Effector CD4-positive, alpha-beta T cell (primary cell): ENCODE measurements around the gene PIK3AP1.
A peak's percentile ranks its signal among the peaks of the same experiment; 100 is the strongest.
"Not testable (repeated sequence)": the region's sequence is repeated elsewhere in the genome, so short reads cannot be mapped to it uniquely, and the experiment has no call there.

ENCODE experiments used
- DNase-seq: peaks from one replicate; pipeline ENCODE4 v3.0.0-alpha.2; 2020

PIK3AP1 gene

DNA sequence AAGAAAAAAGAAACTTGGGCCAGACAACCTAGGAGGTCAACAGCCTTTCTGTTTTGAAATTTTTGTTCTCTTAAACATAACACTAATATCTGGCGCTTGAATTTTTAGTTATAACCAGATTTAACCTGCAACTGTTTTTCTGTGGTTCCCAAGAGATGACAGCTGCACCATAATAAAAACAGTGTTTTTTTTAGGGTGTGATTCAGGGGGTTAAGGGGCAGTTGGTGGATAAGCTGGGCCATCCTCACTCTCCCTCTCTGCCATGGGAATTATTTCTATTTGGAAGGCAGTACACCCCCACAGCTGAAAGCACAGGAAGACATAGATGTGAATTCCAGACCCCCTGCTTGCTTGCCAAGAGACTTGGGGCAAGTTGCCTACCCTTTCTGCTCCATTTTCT, 113.4 kb downstream of the PIK3AP1 start:
- no peak for DNase-seq

DNA sequence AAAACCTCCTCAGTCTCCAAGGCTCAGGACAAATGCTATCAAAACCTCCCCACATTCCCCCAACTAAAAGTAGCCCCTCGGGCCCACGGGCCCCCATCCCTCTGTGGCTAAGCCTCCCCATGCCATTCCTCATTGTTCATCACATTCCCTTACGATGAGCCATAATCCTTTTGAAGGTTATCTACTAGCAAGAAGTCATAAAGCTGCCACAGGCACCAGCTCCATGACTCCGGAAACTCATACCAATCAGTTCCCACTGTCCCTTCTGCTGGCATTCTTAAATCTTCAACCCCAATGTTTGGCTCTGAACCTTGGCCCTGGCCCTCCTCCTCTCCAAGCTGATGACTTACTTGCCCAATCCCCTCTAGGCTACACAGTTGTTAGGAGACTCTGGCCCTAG, 114.1 kb downstream of the PIK3AP1 start:
- DNase-seq, result no peak

DNA sequence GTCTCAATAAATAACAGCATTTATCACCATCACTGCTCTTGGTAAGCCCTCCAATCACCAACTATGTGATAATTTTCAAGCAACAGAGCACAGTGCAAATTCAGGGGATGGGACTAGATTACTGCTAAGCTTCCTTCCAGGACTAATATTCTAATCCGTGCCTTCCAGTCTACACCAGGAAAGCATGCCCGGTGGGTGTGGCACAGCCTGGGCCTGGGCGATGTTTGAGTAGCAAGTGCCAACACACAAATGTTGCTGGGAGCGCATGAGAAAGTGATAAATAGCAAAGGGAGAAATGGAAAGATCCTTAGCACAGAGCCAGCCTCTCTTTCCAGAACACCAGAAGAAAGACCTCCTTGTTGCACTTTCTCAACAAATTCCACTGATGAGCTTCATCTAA, 120.0 kb downstream of the PIK3AP1 start:
- DNase-seq, result no peak

DNA sequence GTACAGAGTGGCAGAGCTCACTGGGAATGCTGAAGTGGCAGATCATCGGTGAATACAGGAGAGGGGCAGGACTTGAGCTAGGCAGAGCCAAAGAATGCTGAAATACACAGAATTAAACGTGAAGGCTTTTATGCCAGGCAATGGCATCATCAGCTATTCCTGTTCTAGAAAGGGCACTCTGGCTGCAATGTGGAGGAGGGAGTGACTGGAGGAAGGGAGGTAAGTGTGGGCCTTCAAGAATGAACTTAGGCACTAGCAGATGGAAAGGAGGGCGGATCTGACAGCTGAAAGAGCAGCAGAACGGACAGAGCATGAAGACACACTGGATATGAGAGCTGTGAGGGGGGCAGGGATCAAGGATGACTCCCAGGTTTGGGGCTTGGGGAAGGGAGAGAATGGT, 121.5 kb downstream of the PIK3AP1 start:
- DNase-seq, result no peak

DNA sequence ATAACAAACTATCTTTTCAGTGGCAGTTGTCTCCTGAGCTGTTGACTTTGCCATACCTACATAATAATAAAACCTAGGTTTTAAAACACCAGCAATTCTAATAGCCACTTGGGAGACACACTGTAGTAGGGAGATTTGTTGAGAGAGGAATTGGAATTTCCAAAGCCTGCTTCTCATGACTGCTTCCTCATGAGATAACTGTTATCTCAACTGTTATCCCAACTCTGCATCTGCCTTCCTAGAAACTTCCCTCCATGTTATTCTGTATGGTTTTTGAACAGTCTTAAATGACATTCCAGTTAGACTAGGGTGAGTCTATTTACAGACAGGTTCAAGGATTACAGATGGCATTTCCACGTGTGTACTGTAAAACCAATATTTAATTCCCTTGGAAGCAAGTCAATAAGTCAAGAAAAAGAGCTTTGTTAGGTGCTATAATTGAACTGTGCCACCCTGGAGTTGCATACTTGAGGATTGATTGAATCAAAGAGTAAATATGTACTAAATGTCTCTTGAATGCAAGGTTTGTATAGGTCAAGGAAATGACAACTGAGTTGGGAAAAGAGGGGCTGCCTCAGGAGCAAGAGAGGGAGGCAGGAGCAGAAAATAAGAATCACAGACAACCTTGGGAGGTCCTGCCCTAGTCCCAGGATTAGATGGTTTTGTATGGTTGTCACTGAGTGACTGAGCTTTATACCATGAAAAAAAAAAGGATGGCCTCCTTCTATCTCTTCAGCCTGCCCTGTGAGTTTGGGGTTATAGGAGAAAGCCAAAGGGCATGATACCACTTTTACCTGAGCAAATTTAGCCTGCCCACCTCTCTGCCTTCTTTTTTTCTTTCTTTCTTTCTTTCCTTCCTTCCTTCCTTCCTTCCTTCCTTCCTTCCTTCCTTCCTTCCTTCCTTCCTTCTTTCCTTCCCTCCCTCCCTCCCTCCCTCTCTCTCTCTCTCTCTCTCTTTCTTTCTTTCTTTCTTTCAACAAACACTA, 123.6 kb downstream of the PIK3AP1 start:
- DNase-seq, result no peak

DNA sequence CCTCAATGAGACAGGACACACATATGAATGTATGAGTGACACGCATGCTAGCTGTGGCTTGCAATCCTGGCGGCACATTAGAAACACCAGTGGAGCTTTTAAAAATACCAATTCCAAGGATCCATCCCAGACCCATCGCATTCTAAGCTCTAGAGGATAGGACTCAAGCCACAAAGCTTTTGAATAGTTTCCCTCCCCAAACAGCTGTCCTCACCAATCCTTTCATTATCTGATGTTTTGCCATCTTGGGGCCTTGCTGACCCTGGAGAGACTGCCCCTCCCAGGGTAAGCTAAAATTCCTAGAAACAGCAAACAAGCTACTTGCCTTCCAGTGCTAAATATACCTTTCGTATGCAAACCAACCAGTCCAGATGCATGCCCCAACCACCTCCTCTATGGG, 124.6 kb downstream of the PIK3AP1 start:
- no peak for DNase-seq

DNA sequence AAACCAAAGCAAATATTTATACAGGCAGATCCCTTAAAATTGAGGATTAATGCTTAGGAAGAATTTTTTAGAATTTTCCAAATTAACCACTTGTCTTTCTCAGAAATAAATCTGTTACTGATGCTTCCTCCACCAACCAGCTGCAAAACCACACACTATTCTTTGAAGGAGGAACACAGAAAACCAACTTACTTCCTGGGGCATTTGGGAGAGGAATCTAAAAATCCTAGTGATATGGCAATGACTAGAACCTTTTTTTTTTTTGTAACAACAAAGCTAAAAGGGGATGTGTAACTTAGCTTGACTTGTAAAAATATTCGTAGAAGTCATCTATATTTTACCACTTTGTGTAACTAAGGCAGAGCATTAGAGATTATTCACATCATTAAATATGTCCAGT, 128.4 kb downstream of the PIK3AP1 start:
- DNase-seq, result no peak

DNA sequence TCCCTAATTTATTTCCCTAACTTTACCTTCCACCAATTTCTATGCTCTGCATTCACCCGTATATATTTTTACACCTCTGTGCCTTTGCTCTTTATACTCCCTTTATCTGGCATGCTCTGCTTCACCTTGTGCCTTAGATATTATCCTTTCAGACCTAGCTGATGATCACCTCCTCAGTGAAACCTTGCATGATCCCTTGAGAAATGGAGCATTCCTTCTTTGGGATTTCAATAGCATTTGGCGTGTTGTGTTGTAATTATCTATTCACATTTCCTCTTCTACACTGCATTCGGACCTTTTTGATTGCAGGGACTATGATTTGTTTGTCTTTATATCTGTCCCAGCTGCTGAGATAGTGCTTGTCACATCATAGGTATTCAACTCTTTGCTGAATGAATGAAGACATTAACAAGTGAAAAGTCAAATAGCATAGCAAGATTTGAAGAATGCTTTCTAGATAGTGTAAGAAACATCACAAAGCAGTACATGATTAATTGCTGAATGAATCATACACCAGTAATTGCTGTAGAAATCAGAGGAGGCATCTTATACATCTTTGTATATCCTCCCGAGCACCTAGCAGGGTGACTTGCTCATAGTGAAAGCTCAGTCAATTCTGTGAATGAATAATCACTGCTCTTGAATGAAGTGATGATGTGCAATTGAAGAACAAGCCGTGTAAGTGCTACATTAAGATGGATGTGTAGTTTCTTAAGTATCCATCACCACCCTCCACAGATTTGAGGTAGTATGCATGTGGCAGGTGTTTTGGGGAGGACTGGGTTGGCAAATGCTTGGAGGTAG, 131.5 kb downstream of the PIK3AP1 start:
- no peak for DNase-seq

DNA sequence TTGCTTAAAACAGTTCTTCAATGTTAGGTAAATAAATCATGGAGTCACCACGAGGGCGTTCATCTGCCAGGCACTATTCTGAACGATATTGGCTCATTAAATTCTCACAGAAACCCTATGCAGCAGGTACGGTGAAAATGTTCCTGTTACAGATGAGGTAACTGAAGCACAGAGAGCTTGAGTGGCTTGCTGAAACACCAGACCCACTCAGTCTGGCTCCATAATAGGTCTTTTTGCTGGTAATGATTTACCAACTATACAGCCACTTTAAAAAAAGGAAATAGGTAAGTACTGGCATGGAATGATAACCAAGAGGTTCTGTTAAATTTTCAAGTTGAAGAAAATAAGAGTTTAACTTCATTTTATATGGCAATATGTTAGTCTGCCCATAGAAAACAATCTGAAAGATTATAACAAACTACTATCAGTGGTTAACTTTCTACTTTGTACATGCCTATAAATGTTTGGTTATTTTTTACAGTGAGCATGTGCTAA, 132.2 kb downstream of the PIK3AP1 start:
- DNase-seq, result no peak

DNA sequence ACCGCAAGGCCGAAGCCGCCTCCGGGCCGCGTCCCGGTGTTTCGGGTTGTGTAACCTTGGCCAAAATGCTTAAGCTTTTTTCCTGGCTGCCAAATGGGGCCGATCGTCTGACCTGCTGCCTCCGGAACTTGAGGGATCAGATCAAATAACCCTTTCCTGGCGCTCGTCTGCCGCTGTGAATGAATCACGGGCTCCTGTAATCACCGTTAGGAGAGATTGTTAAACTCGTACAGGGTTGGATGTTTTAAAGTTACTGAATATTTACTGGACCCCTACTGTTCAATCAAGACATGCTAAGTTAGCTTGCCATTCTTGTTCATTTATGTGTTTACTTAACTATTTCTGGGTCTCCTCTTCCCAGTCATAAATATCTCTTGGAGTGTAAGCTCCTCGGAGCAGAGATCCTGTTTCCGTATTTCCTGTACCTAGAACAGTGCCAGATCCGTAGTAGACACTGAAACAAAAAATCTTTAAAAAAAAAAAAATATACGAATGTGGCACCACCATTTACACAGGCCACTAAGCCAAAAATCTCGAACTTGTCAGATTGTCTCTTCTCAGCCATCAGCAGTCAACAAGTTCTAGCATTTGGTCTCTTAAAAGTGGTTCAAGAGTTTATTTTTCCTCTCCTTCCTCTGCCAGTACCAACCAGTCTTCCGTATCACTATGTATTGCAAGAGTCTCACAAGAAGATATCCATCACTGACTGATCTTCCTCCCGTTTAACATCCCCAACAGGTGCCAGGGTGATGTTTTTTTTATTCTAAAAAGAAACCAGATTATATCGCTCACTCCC, 132.9 kb downstream of the PIK3AP1 start:
- DNase-seq, result peak; percentile 52

DNA sequence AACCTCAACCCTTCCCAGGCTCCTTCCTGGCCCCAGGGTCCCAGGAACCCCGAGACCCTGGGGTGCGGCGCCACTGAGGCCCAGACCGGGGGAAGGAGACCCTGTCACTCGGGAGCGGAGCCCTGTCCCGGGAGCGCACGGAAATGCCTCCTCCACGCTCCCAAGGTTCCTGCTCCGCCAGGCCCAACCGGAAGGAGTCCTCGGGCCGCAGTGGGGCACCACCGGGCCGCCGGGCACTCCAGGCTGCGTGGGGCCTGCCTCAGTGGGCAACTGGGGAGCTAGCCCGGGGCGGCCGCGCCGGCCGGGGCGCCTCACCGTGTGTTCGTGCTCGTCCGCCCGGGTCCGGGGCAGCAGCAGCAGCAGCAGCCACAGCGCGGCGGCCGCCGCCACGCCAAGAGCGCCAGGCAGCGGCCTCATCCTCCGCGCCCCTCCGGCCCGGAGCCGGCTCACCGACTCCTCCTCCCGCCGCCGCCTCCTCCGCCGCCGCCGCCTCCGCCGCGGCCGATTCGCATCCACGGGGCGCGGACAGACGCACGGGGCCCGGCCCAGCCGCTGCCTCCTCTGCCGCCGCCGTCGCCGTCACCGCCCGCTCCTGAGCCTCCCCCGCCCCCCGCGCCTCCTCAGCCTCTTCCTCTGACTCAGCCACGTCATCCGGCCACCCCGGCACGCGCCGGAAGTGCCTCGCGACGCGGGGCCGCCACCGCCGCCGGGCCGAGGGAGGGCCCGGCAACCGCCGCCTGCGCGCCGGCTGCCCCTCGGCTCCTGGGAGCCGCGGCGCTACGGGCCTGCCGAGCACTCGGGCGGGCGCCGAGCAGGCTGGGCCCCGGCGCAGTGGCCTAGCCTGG, 133.7 kb downstream of the PIK3AP1 start, which contains the start of gene TM9SF3:
Gene TM9SF3, minus strand, starts transcription at position 594 of the 845 bp plus-strand sequence. Its CDS starts 177 bp downstream, at position 417.
- peak; percentile 91 for DNase-seq

DNA sequence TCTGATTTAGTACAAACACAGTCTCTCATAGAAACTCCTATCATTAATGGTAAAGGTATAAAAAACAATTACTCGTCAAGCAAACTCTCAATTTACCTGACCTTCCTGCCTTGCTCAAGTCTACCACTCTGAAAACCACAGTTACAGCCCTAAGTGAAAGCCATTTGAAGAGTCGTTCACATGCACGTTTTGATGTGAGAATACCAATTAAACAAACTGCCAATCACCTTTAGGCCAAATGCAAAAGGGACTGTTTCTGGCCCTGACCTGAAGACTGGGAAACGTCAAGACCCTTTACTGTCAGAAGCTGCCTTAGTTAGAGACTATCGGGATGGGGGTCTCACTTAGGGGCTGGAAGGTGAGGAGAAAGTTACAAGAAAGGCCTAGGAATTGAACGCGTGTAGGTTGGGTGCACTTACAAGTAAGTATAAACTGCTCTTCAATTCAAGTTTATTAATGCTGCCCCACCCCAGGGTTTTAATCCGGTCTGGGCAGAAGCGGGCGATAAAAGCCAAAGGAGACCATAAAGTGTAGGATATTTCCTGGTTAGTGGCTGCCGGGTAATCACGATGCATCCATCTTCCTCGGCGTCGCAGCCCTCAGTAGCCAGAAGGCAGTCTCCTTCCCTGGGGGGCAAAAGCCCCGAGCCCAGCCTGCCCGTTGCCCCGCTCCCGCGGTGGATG, 134.4 kb downstream of the PIK3AP1 start:
- no peak for DNase-seq

DNA sequence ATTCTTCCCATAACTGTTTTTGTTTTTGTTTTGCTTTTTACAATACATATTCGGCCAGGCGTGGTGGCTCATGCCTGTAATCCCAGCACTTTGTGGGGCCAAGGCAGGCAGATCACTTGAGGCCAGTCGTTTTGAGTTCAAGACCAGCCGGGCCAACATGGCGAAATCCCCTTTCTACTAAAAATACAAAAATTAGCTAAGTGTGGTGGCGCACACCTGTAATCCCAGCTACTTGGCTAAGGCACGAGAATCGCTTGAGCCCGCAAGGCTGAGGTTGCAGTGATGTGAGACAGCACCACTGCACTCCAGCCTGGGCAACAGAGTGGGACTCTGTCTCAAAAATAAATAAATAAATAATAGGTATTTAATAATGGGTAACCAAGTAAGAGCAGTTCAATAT, 135.8 kb downstream of the PIK3AP1 start:
- DNase-seq, result no peak

DNA sequence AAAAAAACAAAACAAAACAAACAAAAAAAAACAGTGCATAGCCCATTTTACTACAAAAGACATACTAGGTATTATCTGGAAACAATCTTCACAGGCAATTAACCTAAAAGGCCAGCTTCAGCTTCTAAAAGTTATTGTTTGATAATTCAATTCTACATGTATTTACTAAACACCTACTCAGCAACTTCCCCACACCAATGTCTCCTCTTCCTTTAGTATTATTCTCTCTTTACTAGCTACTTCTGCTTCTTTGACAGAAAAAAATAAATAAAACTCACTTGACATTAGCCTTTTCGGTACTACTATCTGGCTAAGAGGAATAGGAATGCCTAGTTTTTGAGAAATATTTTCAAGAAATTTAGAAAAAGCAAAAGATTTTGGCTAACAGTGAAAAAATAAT, 136.3 kb downstream of the PIK3AP1 start:
- DNase-seq, result no peak

DNA sequence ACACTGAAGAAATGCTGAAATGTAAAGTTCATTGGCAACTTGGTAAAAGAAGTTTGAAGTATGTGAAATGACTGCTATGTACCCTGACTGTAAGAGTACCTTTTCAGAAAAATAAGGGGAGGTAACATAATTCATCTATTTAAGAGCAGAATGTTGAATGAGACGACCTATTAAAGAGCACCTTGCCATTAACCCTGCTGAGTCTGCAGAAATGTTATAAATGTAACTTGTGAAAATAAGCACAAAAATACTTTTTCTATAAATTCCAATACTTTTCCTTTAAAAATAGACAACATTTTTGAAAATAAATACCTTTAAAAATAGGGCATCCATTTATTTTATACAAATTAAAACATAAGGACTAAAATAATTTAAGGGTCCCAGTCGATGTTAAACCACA, 141.2 kb downstream of the PIK3AP1 start:
- DNase-seq, result no peak

DNA sequence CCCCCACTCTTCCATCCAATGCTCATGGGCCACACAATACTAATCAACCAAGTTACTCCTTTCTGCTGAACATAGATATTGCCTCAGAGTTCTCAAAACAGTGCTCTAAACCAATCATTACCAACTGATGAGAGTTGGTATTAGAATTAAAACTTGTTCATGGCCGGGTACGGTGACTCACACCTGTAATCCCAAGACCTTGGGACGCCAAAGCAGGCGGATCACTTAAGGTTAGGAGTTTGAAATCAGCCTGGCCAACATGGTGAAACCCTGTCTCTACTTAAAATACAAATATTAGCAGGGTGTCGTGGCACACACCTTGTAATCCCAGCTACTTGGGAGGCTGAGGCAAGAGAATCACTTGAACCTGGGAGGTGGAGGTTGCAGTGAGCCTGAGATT, 141.7 kb downstream of the PIK3AP1 start:
- no peak for DNase-seq

DNA sequence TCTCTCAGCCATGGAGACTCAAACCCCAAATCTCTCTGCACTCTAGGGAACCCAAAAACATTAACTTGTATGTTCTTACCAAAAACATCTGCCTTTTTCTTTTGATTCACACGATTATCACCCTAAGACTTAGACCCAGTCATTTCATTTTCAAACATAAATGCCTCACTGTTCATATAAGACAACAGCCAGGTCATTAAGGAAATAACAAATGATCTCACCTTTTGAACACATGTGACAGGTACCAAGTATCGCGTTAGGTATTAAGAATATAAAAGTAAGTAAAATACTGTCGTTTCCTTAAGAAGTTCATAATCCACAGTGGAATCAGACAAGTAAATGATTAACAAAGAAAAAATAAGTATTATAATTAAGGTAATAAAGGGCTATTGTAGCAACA, 142.3 kb downstream of the PIK3AP1 start:
- no peak for DNase-seq

DNA sequence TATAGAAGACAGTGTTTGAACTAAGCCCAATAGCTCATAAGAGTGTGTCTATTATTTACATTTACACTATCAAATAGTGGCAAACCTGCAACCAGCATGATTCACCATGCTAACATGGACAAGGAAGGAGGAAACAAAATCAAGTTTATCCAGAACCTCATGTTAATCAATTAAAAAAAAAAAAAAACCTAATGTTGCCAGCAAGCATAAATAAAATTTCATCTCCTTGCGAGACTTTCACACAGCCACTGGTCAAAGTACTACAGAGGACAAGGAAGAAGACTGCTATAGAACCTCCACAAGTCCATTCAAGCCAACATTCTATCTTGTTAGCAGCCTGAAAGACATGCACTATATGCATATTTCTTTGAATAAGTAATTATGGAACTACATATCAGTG, 143.2 kb downstream of the PIK3AP1 start:
- DNase-seq, result no peak

DNA sequence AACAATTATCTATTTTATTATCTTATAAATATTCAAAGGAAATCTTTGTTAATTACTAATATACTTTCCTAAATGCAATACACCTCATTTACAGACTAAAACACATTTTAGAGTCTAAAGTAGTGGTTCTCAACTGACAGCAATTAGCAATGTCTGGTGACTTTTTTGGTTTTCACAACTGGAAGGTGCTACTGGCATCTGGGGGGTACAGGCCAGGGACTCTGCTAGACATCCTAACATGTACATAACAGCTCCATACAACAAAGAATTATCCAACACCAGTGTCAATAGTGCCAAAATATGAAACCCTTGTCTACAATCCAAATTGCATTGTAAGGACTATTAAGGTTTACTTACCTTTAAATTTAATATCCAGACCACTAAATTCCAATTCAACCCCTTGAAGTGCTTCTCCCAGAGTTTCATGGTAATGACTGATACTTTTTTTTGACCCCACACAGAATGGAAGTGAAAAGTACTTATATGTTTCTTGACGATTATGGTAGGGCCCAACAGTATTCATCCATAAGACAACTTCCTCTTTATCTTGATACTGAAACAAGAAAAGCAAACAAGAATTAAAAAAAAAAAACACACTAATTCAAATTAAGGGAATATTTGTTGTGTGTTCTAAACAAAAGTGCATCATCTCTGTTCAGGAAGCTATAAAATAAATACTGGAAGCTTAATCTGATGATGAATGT, 143.9 kb downstream of the PIK3AP1 start:
- no peak for DNase-seq

DNA sequence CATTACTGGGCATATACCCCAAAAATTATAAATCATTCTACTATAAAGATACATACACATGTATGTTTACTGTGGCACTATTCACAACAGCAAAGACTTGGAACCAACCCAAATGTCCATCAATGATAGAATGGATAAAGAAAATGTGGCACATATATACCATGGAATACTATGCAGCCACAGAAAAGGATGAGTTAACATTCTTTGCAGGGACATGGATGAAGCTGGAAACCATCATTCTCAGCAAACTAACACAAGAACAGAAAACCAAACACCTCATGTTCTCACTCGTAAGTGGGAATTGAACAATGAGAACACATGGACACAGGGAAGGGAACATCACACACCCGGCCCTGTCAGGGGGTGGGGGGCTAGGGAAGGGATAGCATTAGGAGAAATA, 145.8 kb downstream of the PIK3AP1 start:
- DNase-seq, result not testable (repeated sequence)
